Activated naive CD4-positive, alpha-beta T cell treated with Interleukin-2 at 50 U/mL for 16 hours (primary cell): ENCODE results near the gene TRAPPC5.

ENCODE experiments used
- DNase-seq: peaks from one replicate; pipeline ENCODE4 v3.0.0-alpha.2; 2020

TRAPPC5 gene

DNA sequence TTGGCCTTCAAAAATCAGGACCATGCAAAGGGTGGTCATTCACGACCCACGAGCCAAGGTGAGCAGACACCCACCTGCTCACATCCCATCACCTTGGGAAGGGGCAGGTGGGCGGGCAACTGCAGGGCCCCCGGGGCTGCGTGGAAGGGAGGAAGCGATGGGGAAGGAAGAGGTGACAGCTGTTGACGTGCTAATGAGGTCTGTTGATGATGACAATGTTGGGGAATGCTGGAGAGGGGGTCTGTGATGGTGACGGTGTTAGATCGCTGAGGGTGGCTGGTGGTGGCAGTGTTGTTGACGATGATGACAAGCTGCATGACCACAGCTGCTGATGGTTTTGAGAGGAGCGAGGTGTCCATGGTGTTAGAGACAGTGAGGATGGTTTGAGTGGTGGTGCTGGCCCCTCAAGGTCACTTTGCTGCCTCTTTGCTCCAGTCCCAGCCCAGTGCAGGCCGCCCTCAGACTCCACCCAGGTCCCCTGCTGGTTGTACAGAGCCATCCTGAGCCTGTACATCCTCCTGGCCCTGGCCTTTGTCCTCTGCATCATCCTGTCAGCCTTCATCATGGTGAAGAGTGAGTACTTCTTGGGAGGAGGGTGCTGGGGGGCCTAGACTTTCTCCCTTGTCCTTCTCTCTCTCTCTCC lies 2.8 kb upstream of the TRAPPC5 start:
- no peak for DNase-seq

DNA sequence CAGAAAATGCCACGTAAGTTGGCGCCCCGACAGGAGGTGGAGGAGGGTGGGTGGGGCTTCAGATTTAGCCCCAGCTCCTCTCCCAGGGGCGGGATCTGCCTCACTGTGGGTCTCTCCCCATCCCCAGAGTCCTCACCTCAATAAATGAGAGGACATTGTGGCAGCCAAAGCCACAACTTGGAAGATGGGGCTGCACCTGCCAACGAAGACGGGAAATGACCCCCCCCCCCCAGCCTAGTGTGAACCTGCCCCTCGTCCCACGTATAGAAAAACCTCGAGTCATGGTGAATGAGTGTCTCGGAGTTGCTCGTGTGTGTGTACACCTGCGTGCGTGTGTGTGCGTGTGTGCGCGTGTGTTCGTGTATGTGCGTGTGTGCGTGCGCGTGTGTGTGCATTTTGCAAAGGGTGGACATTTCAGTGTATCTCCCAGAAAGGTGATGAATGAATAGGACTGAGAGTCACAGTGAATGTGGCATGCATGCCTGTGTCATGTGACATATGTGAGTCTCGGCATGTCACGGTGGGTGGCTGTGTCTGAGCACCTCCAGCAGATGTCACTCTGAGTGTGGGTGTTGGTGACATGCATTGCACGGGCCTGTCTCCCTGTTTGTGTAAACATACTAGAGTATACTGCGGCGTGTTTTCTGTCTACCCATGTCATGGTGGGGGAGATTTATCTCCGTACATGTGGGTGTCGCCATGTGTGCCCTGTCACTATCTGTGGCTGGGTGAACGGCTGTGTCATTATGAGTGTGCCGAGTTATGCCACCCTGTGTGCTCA lies 1.5 kb upstream of the TRAPPC5 start:
- DNase-seq = peak; percentile 77

DNA sequence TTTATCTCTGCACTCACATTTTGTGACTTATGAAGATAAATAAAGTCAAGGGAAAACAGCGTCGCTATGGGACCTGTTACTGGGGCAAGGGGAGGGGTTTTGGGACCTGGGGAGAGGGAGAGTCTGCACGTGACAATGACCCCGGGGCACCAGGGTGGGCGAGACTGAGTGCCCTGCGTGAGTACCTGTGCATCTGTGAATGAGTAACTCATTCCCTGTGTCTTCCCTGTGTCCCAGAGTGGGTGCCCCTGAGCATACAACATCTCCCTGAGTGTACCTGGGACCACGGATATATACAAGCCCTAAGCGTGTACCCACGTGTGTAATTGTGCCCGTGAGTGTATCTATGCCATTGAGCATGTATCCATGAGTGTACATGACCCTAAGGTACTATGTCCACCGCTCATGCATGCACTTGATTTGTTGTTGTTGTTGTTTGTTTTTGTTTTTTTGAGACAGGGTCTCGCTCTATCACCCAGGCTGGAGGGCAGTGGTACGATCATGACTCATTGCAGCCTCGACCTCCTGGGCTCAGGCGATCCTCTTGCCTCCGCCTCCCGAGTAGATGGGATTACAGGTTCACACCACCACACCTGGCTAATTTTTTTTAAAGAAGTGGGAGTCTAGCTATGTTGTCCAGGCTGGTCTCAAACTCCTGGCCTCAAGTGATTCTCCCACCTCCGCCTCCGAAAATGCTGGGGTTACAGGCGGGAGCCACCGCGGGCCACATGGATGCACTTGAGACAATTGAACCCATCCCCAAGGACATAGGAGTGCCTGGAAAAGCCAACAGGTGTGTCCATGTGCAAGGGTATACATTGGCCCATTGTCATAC lies 645 bp upstream of the TRAPPC5 start:
- no peak for DNase-seq

DNA sequence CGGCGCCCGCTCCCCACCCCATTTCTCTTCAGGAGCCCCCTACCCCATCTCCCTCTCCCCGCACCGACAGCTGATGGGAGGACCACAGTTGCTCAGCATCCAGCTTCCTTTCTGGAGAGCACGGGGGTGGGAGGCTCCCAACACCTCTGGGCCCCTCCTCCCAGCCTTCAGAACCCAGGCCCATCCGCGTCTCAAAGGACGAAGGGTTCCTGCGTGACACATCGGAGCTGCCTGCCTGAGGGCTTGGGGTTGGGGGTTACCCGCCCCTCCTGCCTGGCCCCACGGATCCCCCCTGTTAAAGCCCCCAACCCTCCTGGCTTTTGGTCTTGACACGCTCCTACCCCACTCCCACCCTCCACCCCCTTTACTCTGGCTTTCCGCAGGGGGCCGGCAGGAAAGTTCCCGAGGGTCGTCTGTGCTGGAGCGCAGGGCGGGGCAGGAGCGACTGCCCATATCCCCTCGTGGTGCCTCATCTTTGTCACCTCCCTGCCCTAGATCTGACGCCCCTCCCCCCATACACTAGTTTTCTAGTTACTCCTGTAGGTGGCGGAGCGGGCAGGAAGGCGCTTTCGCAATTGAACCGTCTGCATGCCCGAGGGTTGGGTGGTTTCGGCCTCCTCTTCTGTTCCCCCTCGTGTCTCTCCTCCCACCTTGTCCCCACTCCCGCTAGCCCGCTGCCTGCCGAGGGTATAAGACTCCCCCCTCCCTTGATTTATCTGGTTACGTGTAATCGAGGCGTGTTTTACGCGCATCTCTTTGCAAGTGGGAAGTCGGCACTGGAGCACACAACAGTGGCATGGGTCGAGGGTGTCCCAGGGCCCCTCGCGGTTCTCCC lies 924 bp downstream of the TRAPPC5 start:
- DNase-seq = peak; percentile 84

DNA sequence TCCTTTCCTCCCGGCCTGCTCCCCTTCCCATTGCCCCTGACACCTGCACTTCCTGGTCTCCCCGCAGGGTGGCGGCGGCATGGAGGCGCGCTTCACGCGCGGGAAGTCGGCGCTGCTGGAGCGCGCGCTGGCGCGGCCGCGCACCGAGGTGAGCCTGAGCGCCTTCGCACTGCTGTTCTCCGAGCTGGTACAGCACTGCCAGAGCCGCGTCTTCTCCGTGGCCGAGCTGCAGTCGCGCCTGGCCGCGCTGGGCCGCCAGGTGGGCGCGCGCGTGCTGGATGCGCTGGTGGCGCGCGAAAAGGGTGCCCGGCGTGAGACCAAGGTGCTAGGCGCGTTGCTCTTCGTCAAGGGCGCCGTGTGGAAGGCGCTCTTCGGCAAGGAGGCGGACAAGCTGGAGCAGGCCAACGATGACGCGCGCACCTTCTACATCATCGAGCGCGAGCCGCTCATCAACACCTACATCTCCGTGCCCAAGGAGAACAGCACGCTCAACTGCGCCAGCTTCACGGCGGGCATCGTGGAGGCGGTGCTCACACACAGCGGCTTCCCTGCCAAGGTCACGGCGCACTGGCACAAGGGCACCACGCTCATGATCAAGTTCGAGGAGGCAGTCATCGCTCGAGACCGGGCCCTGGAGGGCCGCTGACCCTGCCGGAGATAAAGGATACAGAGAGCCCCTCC lies 1.7 kb downstream of the TRAPPC5 start:
- no peak for DNase-seq

DNA sequence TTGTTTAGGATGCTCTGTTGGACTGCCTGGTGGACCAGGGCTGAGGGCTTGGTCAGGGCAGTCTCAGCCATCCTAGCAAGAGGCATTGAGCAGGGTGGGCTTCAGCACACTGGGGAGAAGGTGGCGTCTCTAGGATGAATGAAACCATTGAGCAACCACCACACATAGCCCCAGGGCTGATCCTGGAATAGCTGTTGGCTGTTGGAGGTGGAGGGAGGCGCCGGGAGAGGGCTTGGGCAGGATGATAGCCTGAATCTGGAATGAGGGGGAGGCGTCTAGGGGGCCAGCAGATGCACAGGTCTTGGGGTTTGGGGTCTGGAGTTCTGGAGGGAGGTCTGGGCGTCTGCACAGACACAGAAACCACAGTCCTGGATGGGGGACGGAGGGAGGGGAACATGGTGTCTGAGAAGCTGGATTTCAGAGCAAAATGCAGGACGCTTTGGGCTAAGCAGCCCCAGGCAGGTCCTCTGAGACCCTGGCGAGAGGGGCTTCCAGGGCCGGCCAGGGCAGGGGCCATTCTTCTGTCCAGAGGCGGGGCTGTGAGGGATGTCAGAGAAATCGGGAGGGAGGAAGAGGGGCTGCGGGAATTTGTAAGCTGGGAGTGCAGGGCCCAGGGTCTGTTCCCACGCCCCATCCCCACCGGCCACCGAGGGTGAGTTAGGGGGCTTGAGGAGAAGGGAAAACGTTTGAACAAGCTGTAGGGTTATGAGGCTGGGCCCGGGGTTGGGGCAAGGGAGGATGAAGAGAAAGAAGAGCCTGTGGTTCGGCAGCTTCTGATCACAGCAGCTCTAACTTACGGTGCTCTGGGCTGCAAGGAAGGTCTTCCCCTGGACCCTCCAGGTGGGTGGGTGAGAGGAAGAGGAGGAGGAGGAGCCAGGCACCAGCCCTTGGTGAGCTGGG lies 5.2 kb downstream of the TRAPPC5 start:
- no peak for DNase-seq

DNA sequence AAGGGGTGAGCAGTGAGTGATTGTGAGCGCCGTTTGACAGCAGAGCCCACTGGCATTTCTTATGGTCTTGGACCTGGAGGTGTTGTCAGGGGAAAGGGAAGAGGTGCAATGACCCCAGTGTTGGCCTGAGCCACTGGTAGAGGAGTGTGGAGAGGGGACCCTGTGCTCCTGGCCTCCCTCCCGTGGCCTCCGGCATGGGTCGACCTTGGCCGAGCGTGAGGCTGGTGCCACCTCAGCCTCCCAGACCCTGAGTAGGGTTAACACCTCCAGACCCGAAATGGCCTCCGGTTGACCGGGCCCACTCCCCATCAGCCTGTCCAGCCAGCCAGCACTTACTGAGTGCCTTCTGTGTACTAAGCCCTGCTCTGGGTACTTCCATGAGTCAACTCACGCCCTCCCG lies 6.5 kb downstream of the TRAPPC5 start:
- DNase-seq = no peak

DNA sequence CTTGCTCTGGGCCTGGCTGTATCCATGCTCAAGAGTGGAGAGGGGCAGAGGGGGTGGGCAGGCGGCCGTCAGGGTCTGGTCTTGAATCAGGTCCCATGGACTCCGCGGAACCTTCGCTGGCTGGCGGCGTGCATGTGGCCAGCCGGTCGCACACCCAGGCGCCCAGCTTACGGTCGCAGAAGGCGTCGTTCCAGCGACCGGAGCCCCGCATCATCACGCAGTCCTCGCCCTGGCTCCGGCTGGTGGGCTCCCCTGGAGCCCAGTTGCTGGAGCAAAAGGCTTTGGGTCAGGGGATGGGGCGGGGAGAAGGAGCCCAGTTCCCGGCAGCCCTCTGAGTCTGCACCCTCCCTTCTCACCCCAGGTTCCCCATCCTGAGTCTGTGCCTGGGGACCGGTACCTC lies 8.5 kb downstream of the TRAPPC5 start:
- no peak for DNase-seq

DNA sequence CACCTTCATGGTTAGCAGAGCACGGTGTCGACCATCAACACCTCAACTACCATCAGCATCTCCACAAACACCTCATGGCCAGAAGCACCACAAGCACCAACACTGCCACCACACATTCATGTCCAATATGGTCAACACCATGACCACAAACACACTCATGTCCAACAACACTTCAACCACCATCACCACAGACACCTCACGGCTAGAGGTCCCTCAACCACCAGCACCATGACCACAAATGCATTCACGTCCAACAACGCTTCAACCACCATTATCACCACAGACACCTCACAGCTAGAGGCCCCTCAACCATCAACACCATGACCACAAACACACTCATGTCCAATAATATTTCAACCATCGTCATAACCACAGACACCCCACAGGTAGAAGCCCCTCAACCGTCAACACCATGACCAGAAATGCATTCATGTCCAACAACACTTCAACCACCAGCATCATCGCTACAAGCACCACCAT lies 10.2 kb downstream of the TRAPPC5 start:
- DNase-seq = no peak

DNA sequence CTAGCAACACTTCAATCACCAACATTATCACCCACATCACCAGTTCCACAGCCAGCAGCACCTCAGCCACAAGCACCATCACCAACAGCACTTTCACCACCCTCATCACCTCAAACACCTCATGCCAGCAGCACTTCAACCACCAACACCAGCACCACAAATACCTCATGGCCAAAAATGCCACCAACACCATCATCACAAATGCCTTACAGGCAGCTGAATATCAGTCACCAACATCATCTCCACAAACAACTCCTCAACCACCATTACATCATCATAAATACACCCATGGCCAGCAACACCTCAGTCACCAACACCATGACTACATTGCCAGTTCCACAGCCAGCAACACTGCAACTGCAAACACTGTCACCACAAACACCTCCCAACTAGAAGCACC lies 10.9 kb downstream of the TRAPPC5 start:
- DNase-seq = peak; percentile 23

DNA sequence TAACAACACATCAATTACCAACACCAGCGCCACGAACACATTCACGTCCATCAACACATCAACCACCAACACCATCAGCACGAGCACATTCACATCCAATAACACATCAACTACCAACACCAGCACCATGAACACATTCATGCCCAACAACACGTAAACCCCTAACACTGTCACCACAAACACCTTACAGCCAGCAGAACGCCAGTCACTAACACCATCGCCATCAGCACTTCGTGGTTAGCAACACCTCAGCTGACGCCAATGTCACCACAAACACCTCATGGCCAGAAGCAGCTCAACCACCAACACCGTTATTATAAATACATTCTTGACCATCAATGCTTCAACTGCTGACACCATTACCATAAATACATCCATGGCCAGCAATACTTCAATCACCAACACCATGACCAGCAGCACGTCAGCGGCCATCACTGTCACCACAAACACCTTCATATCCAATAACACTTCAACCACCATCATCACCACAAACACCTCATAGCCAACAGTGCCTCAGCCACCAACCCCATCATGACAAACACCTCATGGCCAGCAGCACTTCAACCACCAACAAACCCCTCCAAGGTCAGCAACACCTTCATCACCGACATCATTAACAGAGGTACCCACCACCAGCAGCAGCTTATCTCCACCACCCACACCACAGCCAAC lies 11.9 kb downstream of the TRAPPC5 start:
- DNase-seq = peak; percentile 27

DNA sequence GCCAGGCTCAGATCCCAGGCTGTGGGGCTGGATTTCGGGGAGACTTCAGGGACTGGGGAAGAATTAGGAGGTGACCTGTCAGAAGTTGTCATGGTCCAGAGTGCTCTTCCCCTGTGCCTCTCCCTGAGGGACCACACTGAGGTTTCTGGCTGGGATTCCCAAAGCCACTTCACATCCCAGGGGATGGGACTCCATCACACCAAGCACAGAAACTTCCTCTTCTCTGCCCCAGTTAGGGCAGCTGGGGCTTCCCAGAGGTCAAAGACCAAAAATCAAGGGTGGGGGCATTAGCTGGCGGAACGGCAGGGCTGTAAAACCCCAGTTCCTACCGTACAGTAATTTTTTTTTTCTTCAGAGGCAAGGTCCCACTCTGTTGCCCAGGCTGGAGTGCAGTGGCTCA lies 13.9 kb downstream of the TRAPPC5 start:
- no peak for DNase-seq

DNA sequence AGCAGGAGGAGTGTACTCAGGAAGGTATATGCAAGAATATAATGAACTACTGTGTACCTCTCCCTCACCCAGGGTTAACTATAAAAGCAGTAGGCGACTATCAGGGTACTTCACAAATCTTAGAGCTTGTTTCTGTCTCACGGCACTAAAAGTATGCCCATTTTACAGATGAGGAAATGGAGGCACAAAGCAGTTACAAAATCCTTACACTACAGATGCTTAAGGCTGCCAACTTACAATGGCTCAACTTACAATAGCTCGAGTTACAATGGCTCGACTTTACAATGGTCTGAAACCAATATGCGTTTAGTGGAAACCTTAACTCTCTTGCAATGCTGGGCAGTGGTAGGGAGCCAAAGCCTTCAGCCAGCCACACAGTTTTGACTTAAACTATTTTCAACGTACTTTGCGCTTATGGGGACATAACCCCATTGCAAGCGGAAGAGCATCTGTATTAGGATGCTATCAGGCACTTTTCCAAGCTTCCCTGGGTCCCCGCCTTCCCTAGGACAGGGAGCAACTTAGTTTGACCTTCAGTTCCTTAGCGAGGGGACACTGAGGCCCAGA lies 17.2 kb downstream of the TRAPPC5 start:
- no peak for DNase-seq

DNA sequence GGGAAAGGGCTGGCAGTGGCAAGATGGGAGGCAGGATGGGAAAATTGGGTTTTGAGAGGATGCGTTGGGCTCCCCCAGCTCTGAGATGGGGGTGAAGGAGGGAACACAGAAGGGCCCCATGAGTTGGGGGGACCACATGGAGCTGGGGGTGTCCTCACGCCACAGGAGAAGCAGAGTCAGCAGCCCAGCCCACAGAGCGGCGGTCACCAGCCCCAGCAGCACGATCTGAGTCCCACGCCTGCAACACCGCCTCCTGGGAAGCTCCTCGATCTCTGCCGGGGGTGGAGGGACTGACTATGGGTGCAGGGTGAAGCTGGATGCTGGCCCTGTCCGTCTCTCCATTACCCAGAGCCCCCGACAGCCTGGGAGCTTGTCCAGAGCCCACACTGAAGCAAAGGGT lies 17.9 kb downstream of the TRAPPC5 start:
- DNase-seq = no peak

DNA sequence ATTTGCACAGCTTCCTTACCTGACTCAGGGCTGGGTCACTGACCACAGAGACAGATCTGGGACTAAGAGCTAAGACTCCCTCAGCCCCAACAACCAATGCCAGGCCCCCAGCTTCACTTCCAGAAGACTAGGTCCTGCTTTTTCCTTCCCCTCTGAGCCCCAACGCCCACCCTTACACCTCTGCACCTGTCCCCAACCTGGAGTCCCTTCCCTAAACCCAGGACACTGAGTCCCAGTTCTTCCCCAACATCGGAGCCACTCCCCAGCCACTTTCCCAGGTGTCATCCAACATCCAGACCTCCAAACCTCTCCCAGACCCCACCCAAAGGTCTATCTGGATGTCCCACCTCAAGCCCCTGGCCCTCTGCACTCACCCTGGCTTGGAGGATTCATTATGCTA lies 18.4 kb downstream of the TRAPPC5 start:
- no peak for DNase-seq

DNA sequence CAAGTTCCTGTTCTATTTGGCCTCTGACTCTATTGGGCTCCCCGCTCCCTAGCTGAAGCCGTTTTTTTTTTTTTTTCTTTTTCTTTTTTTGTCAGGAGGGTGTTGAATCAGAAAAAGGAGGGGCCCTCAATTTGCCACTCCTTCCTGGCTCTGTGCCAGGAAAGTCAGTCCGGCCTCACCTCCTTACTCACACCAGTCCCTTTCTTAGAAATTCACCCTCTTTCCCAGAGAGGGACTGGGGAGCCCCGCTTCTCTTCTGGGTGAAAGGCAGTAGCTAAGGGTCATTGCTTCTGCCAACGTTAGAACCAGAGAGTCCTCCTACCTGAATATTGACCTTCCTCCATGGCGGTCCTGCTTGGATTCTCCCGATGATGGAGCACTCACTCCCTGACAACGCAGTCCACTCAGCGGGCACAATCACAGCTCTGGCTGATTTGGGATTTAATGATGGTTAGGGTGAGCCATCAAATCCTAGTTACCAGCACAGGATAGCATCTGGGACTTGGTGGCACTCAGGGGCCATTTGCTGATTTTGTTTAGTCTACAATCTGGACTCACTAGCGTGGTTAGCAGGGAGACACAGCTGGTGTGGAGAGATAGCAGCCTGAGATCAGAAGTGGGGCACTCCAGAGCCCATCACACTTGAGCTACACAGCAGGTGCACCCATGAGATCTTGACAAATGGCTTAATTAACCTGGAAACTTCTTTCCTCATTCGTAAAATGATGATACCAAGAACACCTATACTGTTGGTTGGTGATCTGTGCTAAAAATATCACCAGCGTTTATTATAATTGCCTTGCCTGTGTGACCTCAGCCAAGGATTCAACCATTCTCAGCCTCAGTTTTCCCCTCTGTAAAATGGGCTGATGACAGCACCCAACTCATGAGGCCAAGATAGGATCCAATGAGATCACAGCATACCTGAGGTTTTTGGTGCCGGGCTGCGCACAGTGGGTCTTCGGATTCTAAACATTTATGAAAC lies 19.1 kb downstream of the TRAPPC5 start:
- DNase-seq = peak; percentile 38

DNA sequence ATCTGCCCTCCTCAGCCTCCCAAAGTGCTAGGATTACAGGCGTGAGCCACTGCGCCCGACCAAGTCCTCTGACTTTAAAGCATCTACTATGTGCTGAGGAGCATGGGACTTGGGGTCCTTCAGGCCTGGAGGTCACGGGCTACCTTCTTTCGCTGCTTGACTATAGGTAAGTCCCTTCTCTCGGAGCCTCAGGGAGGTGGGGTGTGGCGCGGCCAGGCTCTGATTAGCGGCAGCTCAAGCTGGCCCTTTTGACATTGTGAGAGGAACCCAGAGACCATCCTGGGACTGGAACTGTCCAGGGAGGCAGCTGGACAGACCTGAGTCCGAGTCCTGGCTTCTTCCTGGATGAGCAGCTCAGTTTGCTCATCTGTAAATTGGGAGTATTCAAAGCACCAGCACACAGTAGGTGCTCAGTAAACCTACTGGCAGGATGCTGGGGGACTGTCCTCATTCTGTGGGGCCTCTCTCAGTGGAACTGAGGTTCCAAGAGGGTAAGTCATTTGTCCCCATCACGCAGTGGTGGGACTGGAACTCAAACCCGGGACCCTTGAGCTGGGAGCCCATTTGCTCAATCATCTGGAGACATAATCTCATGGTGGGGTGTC lies 20.5 kb downstream of the TRAPPC5 start:
- DNase-seq = no peak
